T-helper 2 cell (primary cell): ENCODE results near the gene PQBP1.
A peak's percentile ranks its signal among the peaks of the same experiment; 100 is the strongest.

Source experiments
- DNase-seq, 5 experiments: peaks; one replicate each; pipeline versions ENCODE4 v3.0.0 to v3.0.0-alpha.2; 2012 to 2022

Gene PQBP1

DNA sequence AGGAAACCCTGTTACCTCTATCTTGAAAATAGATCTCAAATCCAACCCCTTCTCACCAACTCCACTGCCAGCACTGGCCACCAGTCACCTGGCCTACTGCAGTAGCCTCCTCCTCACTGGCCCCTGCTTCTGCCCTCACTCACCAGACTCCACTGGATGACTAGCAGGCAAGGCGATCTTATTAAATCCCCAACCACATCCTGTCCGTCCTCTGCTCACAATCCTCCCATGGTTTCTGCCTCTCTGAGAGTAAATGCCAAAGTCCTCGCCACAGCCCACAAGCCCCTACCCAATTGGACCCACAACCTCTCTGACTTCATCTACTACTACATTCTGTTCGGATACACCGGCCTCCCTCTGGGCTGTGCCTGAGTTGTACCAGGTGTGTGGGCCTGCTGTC, 26.5 kb downstream of the PQBP1 start:
- peak in 1 of 5 experiments; percentile 50 for DNase-seq

DNA sequence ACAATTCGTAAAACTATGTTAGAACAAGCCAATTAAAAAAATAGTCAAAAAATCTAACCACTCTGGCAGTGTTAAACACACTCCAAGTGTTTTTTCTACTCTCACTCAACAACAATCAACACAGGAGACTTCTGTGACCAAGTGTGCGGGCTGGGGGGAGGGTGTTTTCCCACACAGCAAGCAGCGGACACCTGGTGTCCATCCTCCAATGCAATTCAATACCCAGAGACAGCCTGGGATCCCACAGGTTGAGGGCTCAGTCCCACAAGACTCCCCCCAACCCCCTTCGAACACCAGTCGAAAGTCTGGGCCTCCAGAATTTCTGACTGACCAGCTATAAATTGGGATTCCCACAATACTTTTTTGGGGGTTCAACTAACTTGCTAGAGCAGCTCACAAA, 29.4 kb downstream of the PQBP1 start:
- no peak for DNase-seq

DNA sequence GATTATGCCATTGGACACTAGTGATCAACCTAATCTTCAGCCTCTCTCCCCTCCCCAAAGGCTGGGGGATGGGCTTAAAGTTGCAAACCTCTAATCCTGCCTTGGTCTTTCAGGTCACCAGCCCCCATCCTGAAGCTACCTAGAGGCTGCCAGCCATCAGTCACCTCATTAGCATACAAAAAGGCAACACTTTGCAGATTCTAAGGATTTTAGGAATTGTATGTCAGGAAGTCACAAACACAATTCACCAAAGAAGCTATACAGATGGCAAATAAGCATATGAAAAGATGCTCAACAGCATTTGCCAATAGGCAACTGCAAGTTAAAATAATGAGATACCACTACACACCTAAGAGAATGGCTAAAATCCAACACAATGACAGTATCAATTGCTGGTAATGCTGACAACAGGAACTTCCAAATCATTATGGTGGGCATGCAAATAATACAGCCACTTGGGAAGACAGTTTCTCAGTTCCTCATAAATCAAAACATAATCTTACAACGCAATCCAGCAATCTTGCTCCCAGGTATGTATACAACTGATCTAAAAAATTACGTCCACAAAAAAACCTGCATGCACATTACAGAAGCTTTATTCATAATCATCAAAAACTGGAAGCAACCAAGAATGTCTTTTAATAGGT, 30.1 kb downstream of the PQBP1 start:
- no peak for DNase-seq

DNA sequence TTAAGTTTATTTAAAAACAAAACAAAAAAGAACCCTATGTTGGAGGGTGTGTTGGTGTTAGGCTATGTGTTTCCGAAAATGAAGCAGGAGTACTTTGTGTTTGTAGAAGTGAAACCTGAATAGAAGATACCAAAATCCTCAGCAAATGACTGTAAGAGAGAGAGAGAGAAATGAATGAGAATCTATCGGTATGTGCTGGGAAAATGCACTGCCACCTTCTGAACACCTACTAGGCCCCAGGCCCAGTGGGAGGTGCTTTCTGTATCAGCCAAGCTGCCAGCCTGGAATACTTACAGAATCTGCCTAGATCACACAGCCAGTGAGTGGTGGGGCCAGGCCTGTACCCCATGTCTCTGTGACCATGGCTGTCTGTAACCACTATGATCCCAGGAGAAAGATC, 36.0 kb downstream of the PQBP1 start:
- peak in 1 of 5 experiments; percentile 53 for DNase-seq

DNA sequence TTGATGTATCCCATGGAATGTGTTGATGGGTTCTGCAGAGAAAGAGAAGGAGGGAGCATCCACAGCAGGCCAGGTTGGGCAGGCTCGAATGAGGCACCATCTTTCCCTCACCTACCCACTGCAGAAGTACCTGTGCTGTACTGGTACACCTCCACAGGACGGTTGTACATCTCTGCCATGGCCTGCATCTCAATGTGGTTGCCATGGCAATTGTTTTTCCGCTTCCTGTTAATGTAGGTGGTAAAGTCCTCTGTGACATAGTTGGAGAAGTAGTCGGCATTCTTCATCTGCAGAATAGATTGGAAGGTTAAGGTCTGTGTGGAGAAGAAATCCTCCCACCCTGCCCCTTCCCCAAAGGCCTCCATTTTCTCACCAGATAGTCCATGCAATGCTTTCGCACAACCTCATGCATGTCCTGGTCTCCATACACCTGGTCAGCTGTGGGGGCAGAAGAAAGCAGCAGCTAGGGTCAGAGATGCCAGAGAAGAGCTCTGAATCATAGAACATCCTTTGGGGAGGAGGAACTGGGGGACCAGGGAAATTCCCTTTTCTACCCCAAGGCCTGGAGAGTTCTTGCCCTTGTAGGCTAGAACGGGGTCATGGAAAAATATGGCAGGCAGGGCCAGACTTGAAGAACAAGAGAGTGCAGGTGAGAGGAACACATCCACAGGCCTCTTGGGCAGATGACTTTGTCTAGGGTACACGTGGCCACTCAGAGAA, 37.0 kb downstream of the PQBP1 start:
- DNase-seq = peak in 2 of 5 experiments; percentile 54 to 75

DNA sequence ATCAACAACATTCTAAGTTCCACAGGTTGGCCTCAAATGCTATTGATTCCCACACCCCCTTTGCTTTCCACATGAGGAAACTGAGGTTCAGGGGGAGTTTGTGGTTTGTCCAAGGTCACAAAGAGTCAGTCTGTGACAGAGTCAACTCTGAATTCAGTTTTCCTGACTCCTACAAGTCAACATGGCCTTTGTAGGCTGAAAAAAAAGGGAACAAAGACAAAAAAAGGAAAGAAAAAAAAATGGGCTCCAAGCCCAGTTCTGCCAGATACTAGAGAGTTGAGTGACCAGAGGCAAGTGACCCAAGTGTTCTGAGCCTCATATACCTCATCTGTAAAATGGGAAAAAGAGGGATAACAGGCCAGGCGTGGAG, 37.6 kb downstream of the PQBP1 start:
- DNase-seq = no peak

DNA sequence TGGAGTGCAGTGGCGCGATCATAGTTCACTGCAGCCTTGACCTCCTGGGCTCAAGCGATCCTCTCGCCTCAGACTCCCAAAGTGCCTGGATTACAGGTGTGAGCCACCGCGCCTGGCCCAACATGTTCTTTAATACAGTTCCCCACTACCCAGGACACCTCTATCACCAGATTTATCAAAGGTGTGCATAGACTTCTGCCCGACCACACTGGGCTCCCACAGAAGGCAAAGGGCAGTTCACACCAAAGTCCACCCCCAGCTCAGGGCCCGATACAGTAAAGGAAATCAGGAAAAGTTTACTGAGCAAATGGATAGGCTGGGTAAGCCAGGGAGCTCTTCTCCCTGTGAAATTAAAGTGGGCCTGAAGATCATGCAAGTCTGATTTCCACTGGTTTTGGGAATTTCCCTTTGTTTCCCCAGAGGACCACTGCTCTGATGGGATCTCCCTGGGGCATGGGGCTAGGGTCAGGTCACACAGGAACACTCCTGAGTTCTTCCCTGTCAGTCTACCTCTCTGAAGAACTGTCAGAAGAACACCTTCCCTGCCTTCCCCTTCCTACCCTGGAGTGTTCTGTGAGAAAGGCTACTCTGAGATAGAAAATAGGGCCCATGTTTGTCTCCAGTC, 38.8 kb downstream of the PQBP1 start:
- DNase-seq = no peak

DNA sequence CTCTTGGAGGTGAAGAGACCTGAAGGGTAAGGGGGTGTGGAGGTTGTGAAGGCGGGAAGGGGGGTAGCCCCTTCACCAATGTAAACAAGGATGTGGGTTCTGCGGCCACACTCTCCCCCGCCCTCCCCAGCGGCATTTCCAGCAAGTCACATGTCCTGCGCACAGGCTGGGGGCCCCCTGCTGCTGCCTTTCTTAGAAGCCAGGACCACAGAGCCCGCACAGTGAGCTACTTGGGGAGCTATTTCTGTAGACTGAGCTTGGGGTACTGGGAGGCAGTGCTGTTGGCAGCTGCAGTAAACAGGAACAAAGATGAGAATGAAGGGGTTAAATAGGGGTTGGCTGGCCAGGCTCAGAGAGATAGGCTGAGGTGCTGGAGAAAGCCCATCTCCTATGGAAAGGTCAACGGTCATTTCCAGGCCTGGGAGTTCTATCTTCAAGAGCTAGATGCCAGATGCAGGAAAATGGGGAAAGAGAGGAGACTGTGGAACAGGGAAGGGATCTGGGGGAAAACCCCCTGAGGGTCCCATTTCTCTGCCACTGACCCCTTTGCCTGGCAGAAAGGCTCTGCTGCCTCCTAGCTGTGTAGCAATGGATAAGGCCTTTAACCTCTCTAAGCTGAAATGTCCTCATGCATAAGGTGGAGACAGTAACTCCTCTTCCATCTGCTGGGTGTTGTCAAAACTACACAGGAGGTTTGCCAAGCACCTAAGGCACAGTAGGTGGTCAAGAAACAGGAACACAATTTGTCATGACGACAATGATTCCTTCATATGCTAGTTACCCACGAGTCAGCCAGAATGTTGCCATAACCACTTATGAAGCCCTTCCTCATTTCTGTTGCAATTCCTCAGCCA, 39.6 kb downstream of the PQBP1 start:
- DNase-seq = peak; percentile 52 to 99 (median 83)

DNA sequence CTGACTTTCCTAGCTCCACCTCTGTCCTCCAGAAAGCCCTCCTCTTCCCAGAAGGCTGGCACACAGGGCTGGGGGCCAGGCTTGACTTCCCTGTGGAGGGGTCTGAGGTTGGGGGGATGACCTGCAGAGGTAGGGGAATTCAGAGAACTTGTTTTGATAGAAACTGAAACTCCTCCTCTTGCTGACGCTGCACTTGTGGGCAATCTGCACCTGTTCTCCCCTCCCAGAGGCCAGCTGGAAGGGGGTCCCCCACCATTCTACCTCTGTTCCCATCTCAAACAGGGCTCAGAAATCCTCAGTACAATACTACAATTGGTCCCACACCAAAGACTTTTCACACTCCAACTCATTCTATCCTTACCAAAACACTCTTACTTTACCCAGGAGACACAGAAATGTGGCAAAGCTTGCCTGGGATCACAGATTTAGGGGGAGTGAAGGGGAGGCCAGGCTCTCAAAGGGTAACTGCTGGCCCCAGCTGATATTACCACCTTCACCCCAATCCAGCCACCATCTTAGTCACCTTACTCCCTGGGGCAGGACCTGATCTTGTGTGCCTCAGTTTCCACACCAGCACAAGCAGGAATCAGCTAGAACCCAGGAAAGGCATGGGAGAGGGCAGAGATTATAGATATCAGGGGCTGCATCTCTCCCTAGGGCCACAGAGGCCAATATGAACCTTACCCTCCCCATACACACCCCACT, 41.1 kb downstream of the PQBP1 start:
- peak; percentile 16 to 90 (median 64) for DNase-seq

DNA sequence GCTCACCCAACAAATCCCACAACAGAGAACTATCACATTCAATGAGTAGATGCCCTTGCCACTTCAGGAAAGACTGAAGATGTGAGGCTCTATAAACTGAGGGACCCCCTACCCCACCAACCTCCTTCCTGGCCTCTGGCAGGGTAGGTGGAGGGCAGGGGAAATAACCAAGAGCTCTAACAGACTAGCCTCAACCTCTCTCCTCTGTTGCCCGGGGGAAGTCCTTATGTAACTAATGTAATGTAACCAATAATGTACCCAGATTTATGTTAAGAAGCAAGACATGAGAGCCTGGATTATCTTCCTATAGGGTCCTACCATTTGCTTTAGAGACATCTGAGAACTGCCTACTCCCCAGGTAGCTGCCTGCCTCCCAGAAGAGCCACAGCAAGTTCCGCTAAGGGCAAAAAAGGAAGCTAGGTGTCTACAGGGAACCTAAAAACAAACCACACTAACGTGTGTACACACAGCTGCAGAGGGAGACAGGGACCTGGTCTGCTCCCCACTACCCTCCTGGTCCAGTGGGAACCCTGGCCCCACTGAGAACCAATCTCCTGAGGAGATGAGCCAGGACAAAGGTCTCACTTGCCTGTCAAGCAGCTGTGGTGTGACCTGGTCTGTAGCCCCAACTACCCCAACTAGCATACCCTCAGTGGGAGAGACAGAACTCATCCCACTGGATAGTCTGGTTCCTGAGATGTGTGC, 41.9 kb downstream of the PQBP1 start:
- DNase-seq = peak in 2 of 5 experiments; percentile 9 to 64

DNA sequence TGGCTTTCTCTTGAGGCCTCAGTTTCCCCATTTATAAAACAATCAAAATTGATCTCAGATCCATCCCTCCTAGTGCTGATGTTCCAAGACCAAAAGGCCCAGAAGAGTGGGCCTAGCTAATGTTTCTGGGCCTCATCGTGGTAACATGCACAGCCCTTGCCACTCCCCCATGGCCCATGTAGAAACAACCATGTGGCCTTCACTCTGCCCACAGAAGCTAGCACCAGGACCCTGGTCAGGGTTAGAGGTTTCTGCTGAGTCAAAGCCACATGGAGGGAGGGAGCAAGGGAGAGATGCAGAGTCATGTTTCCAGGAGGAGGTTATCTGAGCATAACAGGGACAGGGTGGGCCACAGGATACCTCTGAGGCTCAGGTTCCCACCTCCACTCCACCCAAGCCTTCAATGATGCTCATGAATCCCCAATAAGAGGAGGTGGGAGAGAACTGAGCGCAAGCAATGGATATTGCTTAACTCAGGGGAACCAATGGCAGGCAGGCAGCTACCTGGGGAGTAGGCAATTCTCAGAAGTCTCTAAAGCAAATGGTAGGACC, 42.8 kb downstream of the PQBP1 start:
- peak in 1 of 5 experiments; percentile 49 for DNase-seq

DNA sequence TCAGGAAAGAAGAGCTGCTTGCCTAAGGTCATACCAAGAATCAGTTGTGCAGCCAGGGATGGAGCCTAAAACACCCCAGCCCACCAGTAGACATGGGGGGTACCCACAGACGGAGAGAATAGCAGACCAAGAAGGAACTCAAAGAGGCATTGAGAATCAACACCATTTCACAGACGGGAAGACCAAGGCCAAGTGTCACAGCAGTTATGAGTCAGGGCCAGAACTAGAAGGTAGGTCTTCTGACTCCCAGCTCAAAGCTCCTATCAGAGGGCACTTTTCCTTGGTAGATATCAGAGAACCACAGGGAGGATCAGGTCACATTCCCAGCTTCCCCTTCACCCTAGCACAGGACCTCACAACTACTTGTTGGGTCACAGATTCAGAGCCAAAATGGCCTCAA, 45.2 kb downstream of the PQBP1 start:
- peak in 1 of 5 experiments; percentile 28 for DNase-seq

DNA sequence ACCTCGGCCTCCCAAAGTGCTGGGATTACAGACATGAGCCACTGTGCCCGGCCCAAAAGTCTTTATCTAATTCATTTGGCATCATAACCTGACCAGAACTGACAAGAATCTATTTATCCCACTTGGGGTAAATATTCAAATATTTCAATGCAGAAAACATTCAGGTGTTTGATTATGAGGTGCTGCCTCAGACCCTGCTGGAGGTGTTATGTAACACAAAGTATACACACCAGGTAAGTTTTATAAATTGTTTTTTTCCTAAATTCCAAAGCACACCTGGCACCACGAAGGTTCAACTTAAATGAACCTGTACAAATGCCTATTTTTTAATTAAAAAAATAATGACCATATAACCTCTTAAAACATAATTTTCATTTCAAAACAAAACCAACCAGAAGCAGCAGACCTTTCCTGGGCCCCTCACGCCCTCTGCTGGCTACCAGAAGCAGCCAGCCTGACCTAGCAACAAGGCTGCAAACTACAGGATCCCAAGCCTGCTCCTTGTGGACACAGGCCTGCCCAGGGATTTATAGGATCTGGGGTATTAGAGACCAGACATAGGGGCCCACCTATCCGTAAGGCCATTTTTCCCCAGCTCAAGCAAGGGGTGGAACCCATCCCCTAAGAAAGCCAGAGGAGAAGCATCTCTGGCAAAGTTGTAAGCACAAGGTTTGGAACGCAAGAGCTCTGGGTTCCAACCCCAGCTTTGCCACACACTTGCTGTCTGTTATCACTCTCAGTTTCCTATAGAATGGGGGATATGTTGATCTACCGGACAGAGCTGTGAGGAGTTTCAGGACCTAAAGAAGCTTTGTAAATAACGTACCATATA, 48.0 kb downstream of the PQBP1 start:
- DNase-seq = peak in 4 of 5 experiments; percentile 20 to 54 (median 45)

DNA sequence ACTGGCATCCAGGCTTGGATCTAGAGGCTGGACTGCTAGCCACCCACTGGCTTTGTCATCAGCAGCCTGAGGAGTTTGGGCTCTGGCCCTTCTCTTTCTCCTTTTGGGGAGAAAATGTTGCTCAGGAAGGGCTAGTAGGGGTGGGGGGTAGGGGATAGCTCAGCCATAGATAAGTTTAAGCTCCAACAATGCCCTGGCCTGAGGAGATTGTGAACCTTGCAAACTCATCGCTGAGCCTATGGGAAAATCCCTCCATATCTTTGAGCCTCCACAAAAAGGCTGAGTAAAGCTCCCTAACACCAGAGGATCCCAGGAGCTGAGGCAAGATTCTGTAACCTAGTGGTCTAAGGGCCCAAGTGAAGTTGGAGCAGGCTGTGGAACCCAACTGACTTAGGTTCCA, 50.9 kb downstream of the PQBP1 start:
- no peak for DNase-seq
